ENCODE measurements around the gene CDH4.

The CDH4 gene

DNA sequence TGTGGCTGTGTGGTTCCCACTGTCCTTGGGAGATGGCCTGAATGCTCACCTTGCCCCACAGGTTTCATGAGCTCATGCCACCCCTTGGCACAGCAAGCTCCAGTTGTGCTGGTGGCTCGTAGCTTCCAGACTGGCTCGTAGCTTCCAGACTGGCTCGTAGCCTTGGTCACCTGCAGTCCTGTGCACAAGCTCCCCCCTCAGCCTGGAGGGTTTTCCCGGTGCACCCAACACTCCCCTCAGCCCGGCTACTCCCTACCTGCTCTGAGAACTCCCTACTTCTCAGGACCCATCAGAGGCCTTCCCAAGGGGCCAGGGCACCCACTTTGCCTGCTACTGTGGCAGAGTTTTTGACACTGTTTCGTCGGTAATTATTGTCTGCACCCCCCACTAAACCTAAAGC, 528.0 kb downstream of the CDH4 start:
- DNase-seq, result no peak

- DNase-seq, result no peak
Observed at GRCh38 chr20:61784801-61785566, 532.9 kb downstream of the CDH4 start.

DNA sequence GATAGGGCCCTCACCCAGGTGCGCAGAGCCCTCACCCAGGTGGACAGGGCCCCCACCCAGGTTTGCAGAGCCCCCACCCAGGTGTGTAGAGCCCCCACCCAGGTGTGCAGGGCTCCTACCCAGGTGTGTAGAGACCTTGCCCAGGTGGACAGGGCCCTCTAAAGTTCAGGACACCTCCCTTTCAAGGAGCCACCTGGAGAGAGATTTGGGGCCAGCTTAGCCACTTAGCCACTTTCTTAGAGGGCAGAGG, 533.4 kb downstream of the CDH4 start:
- no peak for DNase-seq

DNA sequence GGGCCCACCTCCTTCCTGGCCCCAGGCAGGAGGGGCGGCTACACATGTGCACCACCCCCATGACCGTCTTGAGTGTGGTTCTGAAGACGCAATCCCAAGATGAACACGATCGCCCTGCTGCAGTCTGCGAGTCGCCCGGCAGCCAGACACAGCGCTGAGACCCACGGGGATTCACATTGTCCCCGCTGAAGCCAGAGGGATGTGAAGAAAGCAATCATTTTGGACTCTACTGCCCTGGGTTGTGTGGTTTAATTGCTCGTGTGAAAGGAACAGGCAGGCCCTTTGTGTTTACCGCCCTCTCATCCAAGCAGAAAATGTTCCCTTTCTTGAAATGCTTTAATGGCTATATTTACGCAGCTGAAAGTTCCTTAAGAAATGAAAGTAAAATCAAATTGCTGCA, 534.2 kb downstream of the CDH4 start:
- no peak for DNase-seq

- DNase-seq, result no peak
Observed at GRCh38 chr20:61788343-61788742, 536.3 kb downstream of the CDH4 start.

- DNase-seq, result no peak
Observed at GRCh38 chr20:61789329-61789728, 537.3 kb downstream of the CDH4 start.

GRCh38 chr20:61790116-61790827, 538.2 kb downstream of the CDH4 start:
- no peak for DNase-seq

- DNase-seq, result no peak
Observed at GRCh38 chr20:61791995-61792394, 539.9 kb downstream of the CDH4 start.

DNA sequence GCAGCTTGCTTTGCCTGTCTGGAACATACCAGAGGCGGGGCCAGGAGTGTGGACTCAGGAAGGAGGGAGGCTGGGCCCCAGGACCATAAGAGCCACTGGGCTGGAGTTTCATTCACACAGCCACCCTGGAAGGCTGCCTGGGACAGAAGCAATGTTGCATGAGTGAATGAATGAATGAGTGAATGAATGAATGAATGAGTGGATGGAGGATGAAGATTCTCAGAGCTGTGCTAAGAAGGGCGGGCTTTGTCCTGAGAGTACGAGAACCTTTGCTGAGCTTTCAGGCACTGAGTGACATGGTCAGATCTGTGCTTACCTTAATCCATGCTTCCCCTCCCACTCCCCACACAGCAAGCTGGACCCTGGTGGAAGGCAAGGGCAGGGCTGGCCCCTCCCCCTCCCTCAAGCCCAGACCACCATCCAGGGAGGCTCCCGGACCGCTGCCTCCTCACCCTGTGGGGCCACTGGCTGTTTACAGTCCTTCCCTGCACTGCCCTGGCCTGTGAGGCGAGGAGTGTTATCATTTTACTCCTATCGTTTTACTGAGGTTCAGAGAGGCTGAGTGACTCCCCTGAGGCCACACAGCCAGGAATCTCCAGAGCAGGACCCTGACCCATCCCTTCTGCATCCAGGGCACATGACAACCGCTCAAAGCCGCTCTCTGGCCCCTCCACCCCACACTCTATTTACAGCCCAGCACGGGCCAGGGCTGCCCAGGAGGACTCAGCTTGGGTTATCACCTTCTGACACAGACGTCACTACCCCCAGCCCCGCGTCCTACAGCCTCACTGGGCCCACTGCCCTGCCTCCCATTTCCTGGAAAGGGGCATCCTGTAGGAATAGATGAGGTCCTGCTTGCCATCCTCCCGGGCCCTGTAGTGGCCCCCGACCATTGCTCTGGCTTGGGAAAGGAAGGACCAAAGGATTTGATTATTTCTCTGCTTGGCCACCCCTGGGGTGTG, 543.9 kb downstream of the CDH4 start:
- no peak for DNase-seq

DNA sequence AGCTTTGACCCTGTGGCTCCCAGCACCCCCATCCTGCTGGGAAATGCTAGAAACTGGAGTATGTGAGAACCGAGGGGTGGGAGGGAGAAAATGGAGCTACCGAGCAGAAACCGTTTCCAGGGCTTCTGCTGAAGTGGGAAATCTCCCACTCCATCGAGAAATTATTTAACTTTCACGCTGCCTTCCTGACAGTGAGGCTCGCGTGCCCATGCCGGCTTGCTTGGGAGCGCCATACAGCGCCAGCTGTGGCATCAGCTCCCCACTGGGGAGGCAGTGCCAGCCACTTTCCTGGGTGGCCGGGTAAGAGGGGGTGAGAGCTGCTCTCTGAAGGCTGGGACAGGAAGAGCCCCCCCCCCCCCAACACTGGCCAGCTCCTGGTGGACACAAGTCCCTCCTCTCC, 544.7 kb downstream of the CDH4 start:
- DNase-seq, result no peak

DNA sequence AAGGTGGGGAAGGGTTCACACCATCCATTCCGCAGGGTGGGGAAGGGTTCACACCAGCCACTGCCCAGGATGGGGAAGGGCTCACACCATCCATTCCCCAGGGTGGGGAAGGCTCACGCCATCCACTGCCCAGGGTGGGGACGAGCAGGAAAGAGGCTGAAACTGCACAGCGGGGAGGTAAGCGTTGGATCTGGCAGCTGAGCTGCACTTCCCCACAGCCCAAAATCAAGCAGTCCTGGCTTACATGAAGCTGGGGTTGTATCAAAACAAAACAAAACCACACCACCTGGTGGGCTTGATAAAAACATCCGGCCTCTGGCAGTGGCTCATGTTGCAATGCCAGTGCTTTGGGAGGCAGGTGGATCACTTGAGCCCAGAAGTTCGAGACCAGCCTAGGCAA, 545.1 kb downstream of the CDH4 start:
- no peak for DNase-seq

DNA sequence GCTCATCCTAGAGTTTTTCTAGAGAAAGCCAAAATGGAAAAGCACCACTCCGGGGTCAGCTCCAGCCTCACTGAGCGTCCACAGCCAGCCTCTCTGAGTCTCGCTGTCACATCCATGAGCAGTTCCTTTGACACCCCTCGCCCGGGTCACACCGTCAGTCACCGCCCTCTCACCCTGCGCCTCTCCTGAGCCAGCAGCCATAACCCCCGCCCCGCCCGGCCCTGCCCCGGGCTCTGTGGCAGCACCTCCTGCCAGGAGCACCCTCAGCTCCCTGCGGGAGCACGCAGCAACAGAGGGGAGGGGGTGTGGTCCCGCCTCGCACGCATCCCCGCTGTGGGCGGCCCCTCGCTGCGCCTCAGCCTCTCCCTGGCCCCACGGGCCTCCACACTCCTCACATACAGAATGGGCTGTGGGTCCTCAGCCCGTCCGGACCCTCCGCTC, 545.9 kb downstream of the CDH4 start:
- no peak for DNase-seq

- no peak for DNase-seq
Observed at GRCh38 chr20:61798632-61799031, 546.6 kb downstream of the CDH4 start.

DNA sequence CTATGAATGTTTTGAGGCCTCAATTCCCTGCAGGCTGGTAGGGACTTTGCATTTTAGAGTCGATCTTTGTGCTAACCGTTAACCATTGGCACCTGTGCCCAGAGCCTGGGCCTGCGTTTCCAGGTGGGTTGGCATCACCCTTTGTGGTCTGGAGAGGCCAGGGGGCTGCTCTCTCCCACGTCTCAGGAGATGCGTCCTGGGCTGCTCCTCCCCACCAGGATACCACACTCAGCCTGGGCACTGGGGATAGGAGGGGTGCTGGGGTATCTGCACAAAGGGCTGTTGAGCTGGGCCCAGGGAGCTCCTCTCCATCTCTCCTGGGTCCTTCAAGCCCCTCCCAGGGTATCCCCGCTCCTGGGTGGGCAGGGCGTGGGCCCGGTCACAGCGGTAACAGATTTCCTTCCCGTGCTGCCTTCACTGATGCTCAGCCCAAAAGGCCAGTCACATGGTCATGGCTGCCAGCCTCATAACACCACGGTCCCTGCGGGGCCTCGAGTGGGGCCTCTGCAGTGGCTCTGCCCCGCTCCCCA, 547.4 kb downstream of the CDH4 start:
- DNase-seq, result no peak

DNA sequence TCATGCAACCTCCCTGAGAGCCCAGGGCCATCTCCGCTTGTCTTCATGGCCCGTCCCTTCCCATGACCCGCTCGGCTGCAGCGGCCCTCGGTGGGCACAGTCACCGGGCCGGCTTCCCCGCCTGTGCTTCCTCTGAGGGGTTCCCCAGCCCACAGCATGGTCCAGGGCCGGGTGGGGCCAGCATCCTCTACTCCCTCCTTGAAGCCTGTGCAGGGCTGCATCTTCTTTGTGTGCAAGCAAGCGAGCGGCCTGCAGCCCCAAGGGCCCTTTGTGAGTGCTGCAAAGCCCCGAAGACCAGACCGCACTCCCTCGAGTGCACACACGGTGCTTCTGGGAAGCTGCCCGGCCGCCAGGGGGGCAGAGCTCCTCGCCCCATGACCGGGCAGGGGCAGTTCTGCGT, 547.9 kb downstream of the CDH4 start:
- no peak for DNase-seq

GRCh38 chr20:61800359-61801064, 548.5 kb downstream of the CDH4 start:
- no peak for DNase-seq

GRCh38 chr20:61801065-61801360, 549.0 kb downstream of the CDH4 start:
- DNase-seq, result no peak

DNA sequence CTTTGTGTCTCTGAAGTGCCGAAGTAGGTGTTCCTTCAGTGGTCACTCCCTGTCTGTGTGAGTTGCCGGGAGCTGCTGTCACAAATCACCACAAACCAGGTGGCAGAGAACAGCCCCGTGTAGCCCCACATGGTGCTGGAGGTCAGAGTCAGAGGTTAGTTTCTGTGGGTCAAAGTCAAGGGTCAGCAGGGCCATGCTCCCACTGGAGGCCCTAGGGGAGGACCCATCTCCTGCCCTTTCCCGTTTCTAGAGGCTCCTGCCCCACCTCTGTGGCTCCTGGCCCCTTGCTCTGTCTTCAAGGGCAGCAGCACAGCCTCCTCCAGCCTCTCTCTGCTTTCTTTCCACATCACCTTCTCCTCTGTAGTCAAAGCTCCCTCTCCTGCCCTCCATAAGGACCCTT, 549.4 kb downstream of the CDH4 start:
- no peak for DNase-seq

DNA sequence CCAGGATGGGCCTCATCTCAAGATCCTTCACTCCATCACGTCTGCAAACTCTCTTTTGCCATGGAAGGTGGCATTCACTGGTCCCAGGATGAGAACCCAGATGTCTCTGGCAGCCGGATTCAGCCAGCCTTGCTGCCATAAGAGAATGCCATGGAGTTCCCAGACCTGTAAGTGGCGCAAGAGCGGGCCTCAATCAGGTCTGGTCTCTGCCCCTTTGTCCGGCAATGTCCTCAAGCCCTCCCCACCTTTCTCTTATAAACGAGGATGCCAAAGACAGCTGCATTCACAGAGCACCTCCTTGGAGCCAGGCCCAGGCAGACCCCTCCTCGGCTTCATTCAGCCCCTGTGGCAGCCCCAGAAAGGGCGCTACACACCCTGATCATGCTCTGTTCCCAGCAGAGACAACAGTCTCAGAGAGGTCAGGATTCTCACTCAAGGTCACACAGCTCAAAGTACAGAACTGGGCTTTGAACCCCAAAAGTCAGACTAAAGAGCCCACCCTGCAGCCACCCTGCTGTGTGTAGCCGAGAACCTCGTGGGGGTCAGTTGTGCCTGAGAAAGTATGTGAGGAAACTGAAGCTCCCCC, 549.9 kb downstream of the CDH4 start:
- DNase-seq, result no peak

- DNase-seq, result no peak
Observed at GRCh38 chr20:61802721-61803311, 550.8 kb downstream of the CDH4 start.

DNA sequence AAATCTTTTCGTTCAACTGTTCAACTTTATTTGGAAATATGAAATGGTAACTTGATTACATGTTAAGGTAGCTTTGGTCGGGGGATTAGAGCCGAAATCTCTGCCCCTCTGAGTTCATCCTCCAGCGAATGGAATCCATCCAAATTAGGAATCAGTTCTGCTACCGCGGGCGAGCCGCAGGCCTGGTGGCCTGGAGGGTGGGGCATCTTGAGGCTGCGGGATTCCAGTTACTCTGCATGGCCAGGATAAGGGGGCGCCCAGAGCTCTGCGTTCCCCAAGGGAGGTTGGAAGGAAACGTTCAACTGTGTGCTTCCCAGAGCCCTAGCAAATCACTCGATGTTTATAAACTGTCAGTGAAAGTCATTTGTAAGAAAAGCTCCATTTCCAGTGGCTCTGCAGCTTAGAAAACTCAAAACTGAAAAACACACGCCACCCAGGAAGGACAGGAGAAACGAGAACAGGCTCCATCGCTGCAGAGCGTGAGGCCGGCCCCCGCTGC, 551.4 kb downstream of the CDH4 start:
- DNase-seq, result no peak

Measured in activated naive CD4-positive, alpha-beta T cell treated with Interleukin-2 at 50 U/mL for 16 hours (primary cell).